Hepatocyte (in vitro differentiated cells): Measurements from ENCODE around the gene ETV2. TPM values are rescaled to one million over a fixed set of nuclear protein-coding genes. Genes with fewer than 3 reads are reported as not detected.
A peak's percentile ranks its signal among the peaks of the same experiment; 100 is the strongest.

Experiments used
- DNase-seq: peaks from one replicate; pipeline ENCODE4 v3.0.0-alpha.2; 2016; ENCODE audit warnings: low spot score
- H2AFZ ChIP-seq: fragments of 200-600 bp; sonication (generic); 2 replicates; pipeline ENCODE4 v1.6.0; 2016; ENCODE audit warnings: antibody characterized with exemption, mild to moderate bottlenecking
- H3K27ac ChIP-seq: fragments of 200-600 bp; sonication (generic); 2 replicates; pipeline ENCODE4 v1.5.1; 2016; ENCODE audit warnings: mild to moderate bottlenecking
- H3K27me3 ChIP-seq: fragments of 200-600 bp; sonication (generic); 2 replicates; pipeline ENCODE4 v1.6.1; 2016
- H3K36me3 ChIP-seq: fragments of 200-600 bp; sonication (generic); replicated peaks from 2 replicates; pipeline ENCODE4 v1.5.1; 2016; ENCODE audit warnings: low read depth; ENCODE audit not compliant: insufficient read depth
- H3K4me1 ChIP-seq: fragments of 200-600 bp; sonication (generic); 2 replicates; pipeline ENCODE4 v1.5.1; 2016; ENCODE audit warnings: mild to moderate bottlenecking, moderate library complexity; ENCODE audit not compliant: insufficient read depth
- H3K4me2 ChIP-seq: fragments of 200-600 bp; sonication (generic); 2 replicates; pipeline ENCODE4 v1.6.0; 2016
- H3K4me3 ChIP-seq: fragments of 200-600 bp; sonication (generic); 2 replicates; pipeline ENCODE4 v1.5.1; 2016; ENCODE audit warnings: mild to moderate bottlenecking
- H3K79me2 ChIP-seq: fragments of 200-600 bp; sonication (generic); 2 replicates; pipeline ENCODE4 v1.6.0; 2017; ENCODE audit warnings: mild to moderate bottlenecking
- H3K9me2 ChIP-seq: fragments of 200-600 bp; sonication (generic); replicated peaks from 2 replicates; pipeline ENCODE4 v1.6.0; 2017; ENCODE audit warnings: mild to moderate bottlenecking; ENCODE audit not compliant: insufficient read depth
- H3K9me3 ChIP-seq: fragments of 200-600 bp; sonication (generic); 2 replicates; pipeline ENCODE4 v1.5.1; 2016; ENCODE audit warnings: low read depth, mild to moderate bottlenecking
- H4K20me1 ChIP-seq: fragments of 200-600 bp; sonication (generic); 2 replicates; pipeline ENCODE4 v1.6.0; 2016; ENCODE audit warnings: mild to moderate bottlenecking; ENCODE audit not compliant: insufficient read depth, poor library complexity, severe bottlenecking
- CTCF ChIP-seq: fragments of 200-600 bp; sonication (generic); IDR thresholded peaks from 2 replicates; pipeline ENCODE4 v1.5.1; 2016; ENCODE audit warnings: antibody characterized with exemption, mild to moderate bottlenecking; ENCODE audit not compliant: poor library complexity
- EZH2phosphoT487 ChIP-seq: fragments of 200-600 bp; sonication (generic); IDR thresholded peaks from one replicate; pipeline ENCODE4 v1.6.1; 2018; ENCODE audit warnings: antibody characterized with exemption, mild to moderate bottlenecking, low read depth, moderate library complexity; ENCODE audit not compliant: unreplicated experiment, severe bottlenecking
- WGBS: methylation state at CpG from one replicate; pipeline ENCODE4 v1.1.6; 2016; ENCODE audit warnings: low lambda C conversion rate; ENCODE audit errors: missing lambda C conversion rate; 5-methylcytosine and 5-hydroxymethylcytosine counted together
- polyA plus RNA-seq: library from polyadenylated mRNA; unstranded; fragments of >200 nt; fragmentation: Nextera tagmentation; extraction: Ambion mirVana; gene quantifications from 2 replicates; pipeline ENCODE4 v1.2.1, GENCODE V29; 2016
- total RNA-seq: library from RNA; depleted of rRNA; stranded (reverse); fragments of >200 nt; gene quantifications from 2 replicates; pipeline ENCODE4 v1.2.3, GENCODE V29; 2014

The ETV2 gene
- total and polyA plus RNA-seq, 2 experiments from 2014 or later: 0.79 to 1.4 TPM

- Histone ChIP-seq H3K4me2 (no peak overlapping the region), H3K36me3 (no peaks in the 10 kb centered on the region), H3K27me3 (no peaks in the 10 kb centered on the region), H3K4me3 (no peak overlapping the region), H3K27ac (no peak overlapping the region), H4K20me1 (no peaks in the 10 kb centered on the region), H3K9me2 (no peaks in the 10 kb centered on the region), H2AFZ (no peak overlapping the region), H3K9me3 (no peaks in the 10 kb centered on the region), H3K79me2 (no peaks in the 10 kb centered on the region), H3K4me1 (no peaks in the 10 kb centered on the region)
- WGBS: 49% methylated on average over 7 of the region's 8 CpGs
- peak; percentile 93 for TF ChIP-seq CTCF
- no peak for TF ChIP-seq EZH2phosphoT487
- DNase-seq: peak; percentile 94
Observed at GRCh38 chr19:35693835-35694599, 52.5 kb downstream of the ETV2 start.

Other genes starting within 250 kb of the ETV2 start
- gene FFAR2, start 193.5 kb upstream of the ETV2 start, total RNA-seq: 0.16 and 0.20 TPM in 2 replicates
- gene FFAR2, start 193.5 kb upstream of the ETV2 start, polyA plus RNA-seq: 0.64 TPM in 1 of 2 replicates, not detected in the other
- 1.6 and 2.7 TPM in 2 replicates for gene KRTDAP, start 151.3 kb upstream of the ETV2 start, total RNA-seq
- 0.97 and 1.6 TPM in 2 replicates for gene KRTDAP, start 151.3 kb upstream of the ETV2 start, polyA plus RNA-seq
- gene DMKN, start 128.1 kb upstream of the ETV2 start, total RNA-seq: 57.0 and 64.1 TPM in 2 replicates
- 99.5 and 111 TPM in 2 replicates for gene DMKN, start 128.1 kb upstream of the ETV2 start, polyA plus RNA-seq
- gene SBSN, start 113.4 kb upstream of the ETV2 start, total RNA-seq: 0.40 TPM in 1 of 2 replicates, not detected in the other
- 0.19 and 0.66 TPM in 2 replicates for gene SBSN, start 113.4 kb upstream of the ETV2 start, polyA plus RNA-seq
- gene GAPDHS, start 108.3 kb upstream of the ETV2 start, total RNA-seq: not detected in 2 replicates
- not detected in 2 replicates for gene GAPDHS, start 108.3 kb upstream of the ETV2 start, polyA plus RNA-seq
- 115 and 133 TPM in 2 replicates for gene TMEM147, start 96.1 kb upstream of the ETV2 start, total RNA-seq
- gene TMEM147, start 96.1 kb upstream of the ETV2 start, polyA plus RNA-seq: 287 and 288 TPM in 2 replicates
- 5.0 and 6.4 TPM in 2 replicates for gene ATP4A, start 78.1 kb upstream of the ETV2 start, total RNA-seq
- gene ATP4A, start 78.1 kb upstream of the ETV2 start, polyA plus RNA-seq: 3.5 and 5.1 TPM in 2 replicates
- not detected in 2 replicates for gene PMIS2, start 55.6 kb upstream of the ETV2 start, total RNA-seq
- not detected in 2 replicates for gene PMIS2, start 55.6 kb upstream of the ETV2 start, polyA plus RNA-seq
- gene HAUS5, start 29.0 kb upstream of the ETV2 start, total RNA-seq: 4.9 and 6.3 TPM in 2 replicates
- gene HAUS5, start 29.0 kb upstream of the ETV2 start, polyA plus RNA-seq: 12.6 and 15.4 TPM in 2 replicates
- 43.3 and 43.6 TPM in 2 replicates for gene RBM42, start 12.7 kb upstream of the ETV2 start, total RNA-seq
- gene RBM42, start 12.7 kb upstream of the ETV2 start, polyA plus RNA-seq: 113 and 125 TPM in 2 replicates
- 586 and 603 TPM in 2 replicates for gene COX6B1, start 6.6 kb downstream of the ETV2 start, total RNA-seq
- 635 and 692 TPM in 2 replicates for gene COX6B1, start 6.6 kb downstream of the ETV2 start, polyA plus RNA-seq
- gene UPK1A, start 24.8 kb downstream of the ETV2 start, total RNA-seq: 3.6 and 7.8 TPM in 2 replicates
- gene UPK1A, start 24.8 kb downstream of the ETV2 start, polyA plus RNA-seq: 19.6 and 27.5 TPM in 2 replicates
- gene ZBTB32, start 62.8 kb downstream of the ETV2 start, total RNA-seq: not detected in 2 replicates
- gene ZBTB32, start 62.8 kb downstream of the ETV2 start, polyA plus RNA-seq: 0.11 and 0.80 TPM in 2 replicates
- gene KMT2B, start 76.3 kb downstream of the ETV2 start, total RNA-seq: 6.9 and 12.8 TPM in 2 replicates
- 9.3 and 10.7 TPM in 2 replicates for gene KMT2B, start 76.3 kb downstream of the ETV2 start, polyA plus RNA-seq
- 3.6 and 5.6 TPM in 2 replicates for gene IGFLR1, start 100.7 kb downstream of the ETV2 start, total RNA-seq
- 4.5 and 4.6 TPM in 2 replicates for gene IGFLR1, start 100.7 kb downstream of the ETV2 start, polyA plus RNA-seq
- gene U2AF1L4, start 103.7 kb downstream of the ETV2 start, total RNA-seq: 11.4 and 27.4 TPM in 2 replicates
- 60.7 and 76.0 TPM in 2 replicates for gene U2AF1L4, start 103.7 kb downstream of the ETV2 start, polyA plus RNA-seq
- gene PSENEN, start 103.9 kb downstream of the ETV2 start, total RNA-seq: 24.8 and 39.1 TPM in 2 replicates
- gene PSENEN, start 103.9 kb downstream of the ETV2 start, polyA plus RNA-seq: 106 and 127 TPM in 2 replicates
- gene LIN37, start 106.8 kb downstream of the ETV2 start, total RNA-seq: 7.9 and 12.0 TPM in 2 replicates
- gene LIN37, start 106.8 kb downstream of the ETV2 start, polyA plus RNA-seq: 13.6 and 17.6 TPM in 2 replicates
- gene HSPB6, start 115.3 kb downstream of the ETV2 start, total RNA-seq: 7.1 and 14.2 TPM in 2 replicates
- gene HSPB6, start 115.3 kb downstream of the ETV2 start, polyA plus RNA-seq: 235 and 240 TPM in 2 replicates
- 3.7 and 12.2 TPM in 2 replicates for gene PROSER3, start 116.4 kb downstream of the ETV2 start, total RNA-seq
- gene PROSER3, start 116.4 kb downstream of the ETV2 start, polyA plus RNA-seq: 26.5 and 30.7 TPM in 2 replicates
- gene ARHGAP33, start 133.8 kb downstream of the ETV2 start, total RNA-seq: 0.84 and 6.7 TPM in 2 replicates
- gene ARHGAP33, start 133.8 kb downstream of the ETV2 start, polyA plus RNA-seq: 7.9 and 11.4 TPM in 2 replicates
- 5.1 and 6.8 TPM in 2 replicates for gene PRODH2, start 171.1 kb downstream of the ETV2 start, total RNA-seq
- 7.1 and 13.9 TPM in 2 replicates for gene PRODH2, start 171.1 kb downstream of the ETV2 start, polyA plus RNA-seq
- 0.30 and 0.36 TPM in 2 replicates for gene NPHS1, start 210.8 kb downstream of the ETV2 start, total RNA-seq
- 0.15 and 0.76 TPM in 2 replicates for gene NPHS1, start 210.8 kb downstream of the ETV2 start, polyA plus RNA-seq
- 0.12 and 1.4 TPM in 2 replicates for gene KIRREL2, start 215.2 kb downstream of the ETV2 start, total RNA-seq
- 0.64 and 2.3 TPM in 2 replicates for gene KIRREL2, start 215.2 kb downstream of the ETV2 start, polyA plus RNA-seq
- 19.8 and 29.0 TPM in 2 replicates for gene APLP1, start 226.8 kb downstream of the ETV2 start, total RNA-seq
- gene APLP1, start 226.8 kb downstream of the ETV2 start, polyA plus RNA-seq: 115 and 147 TPM in 2 replicates